GM21723 (cell line): ENCODE data around the gene CEP72.
"Not testable (repeated sequence)": the region's sequence is repeated elsewhere in the genome, so short reads cannot be mapped to it uniquely, and the experiment has no call there.

ENCODE experiments used
- ATAC-seq: cut with Tn5 transposase; IDR thresholded peaks from one replicate; pipeline ENCODE4 v1.9.1; 2021; ENCODE audit warnings: mild to moderate bottlenecking, moderate library complexity; ENCODE audit not compliant: unreplicated experiment

CEP72 gene

DNA sequence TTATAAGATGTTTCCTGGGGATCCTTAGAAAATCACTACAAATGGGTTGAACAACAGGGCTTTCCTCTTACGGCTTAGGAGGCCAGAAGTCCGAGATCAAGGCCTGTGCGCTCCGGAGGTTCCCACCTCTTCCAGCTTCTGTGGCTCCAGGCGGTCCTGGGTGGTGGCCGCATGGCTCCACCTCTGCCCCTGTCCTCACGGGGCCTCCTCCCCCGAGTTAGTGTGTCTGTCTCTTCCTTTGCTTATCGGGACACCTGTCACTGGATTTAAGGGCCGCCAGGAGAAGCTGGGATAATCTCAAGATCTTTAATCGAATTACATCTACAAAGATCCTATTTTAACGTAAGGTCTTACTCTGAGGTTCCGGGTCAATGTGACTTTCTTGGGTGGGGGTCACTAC, 83.3 kb downstream of the CEP72 start:
- not testable (repeated sequence) for ATAC-seq

- not testable (repeated sequence) for ATAC-seq
Observed at GRCh38 chr5:696191-696590, 84.1 kb downstream of the CEP72 start.

DNA sequence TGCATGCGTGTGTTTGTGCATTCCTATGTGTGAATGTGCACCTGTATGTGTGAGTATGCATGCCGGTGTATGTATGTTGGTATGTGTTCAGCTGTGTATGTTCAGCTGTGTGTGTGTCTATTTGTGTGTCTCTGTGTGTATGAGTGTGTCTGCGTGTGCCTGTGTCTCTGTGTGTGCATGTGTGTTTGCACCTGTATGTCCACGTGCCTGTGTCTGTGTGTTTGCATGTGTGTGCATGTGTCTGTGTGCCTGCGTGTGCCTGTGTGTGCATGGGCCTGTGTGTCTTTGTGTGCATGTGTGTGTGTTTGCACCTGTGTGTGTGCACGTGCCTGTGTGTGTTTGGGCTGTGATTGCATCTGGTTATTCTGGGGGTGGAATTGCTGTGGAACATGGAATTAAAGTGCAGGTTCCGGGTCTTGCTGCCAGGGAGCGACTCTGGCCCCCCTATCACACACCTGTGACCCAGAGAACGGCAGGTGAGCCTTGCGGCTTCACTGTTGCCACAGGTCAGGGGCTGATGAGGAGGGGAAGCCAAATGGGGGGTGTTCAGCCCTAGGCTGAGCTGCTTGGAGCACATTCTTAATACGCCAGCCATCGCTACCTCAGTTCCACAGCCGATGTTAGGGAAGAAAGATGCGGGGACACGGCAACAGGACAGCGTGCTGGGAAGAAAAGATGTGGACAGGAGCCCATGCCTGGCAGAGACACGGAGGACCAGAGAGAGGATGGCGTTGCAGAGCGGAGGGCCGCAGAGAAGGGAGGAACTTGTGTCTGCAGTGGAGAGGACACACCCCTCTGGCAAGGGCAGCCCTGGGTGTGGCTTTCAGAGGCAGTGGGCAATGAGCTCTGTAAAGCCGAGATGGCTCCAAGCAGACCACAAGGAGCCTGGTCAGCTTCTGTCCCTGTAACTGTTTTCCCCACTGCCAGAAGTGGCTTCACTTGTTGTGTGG, 84.9 kb downstream of the CEP72 start:
- ATAC-seq: not testable (repeated sequence)
